Measurements from ENCODE around the gene EFS.
"Not testable (repeated sequence)": the region's sequence is repeated elsewhere in the genome, so short reads cannot be mapped to it uniquely, and the experiment has no call there.

EFS gene

DNA sequence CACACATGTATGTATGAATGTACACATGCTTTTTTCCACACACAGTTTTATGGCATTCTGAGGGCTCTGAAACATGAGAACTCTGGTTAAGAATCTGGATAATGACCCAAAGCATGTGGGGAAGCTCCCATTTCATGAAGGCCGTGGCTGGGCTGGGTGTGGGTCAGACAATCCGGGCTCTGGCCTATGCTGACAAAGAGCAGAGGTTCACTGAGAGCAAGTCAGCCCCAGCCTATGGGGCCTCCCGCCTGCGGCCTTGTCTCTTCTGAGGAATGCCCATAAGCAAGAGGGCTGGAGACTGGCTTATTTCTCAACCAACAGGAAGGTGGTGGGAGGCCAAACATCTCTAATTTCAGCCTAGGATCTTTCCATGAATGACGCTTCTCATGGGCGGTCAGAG is 34.6 kb upstream of the EFS start:
- no peak for DNase-seq (ENCODE audit: low spot score)
- in situ Hi-C loops (cut with MboI; ENCODE audit: low sequenced_read_pairs, unreplicated experiment) = no loop called here
- TF ChIP-seq, protein P1, sequence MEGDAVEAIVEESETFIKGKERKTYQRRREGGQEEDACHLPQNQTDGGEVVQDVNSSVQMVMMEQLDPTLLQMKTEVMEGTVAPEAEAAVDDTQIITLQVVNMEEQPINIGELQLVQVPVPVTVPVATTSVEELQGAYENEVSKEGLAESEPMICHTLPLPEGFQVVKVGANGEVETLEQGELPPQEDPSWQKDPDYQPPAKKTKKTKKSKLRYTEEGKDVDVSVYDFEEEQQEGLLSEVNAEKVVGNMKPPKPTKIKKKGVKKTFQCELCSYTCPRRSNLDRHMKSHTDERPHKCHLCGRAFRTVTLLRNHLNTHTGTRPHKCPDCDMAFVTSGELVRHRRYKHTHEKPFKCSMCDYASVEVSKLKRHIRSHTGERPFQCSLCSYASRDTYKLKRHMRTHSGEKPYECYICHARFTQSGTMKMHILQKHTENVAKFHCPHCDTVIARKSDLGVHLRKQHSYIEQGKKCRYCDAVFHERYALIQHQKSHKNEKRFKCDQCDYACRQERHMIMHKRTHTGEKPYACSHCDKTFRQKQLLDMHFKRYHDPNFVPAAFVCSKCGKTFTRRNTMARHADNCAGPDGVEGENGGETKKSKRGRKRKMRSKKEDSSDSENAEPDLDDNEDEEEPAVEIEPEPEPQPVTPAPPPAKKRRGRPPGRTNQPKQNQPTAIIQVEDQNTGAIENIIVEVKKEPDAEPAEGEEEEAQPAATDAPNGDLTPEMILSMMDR (IDR thresholded peaks at IDR 0.05; ENCODE audit: borderline replicate concordance, control extremely low read depth, extremely low read depth, insufficient read depth, missing control alignments) = no peak

DNA sequence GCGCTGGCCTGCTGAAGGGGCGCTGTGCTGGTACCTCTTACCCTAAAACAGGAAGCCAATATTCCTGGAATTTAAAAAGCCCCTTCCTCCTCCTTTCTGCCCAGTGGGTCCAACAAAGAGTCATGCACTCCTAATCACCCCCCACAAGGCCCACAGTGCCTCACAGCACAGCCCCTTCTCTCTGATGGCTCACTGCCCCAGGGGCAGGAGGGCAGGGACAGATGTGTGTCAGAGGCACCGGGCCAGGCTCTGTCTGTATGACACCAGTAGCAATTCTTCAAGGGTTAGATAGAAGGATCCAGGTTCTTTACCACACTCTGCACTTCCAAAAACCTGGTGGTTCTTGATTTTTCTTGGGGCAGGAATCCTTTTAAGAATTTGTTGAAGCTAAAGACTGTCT is 34.2 kb upstream of the EFS start:
- DNase-seq (ENCODE audit: low spot score) = no peak
- TF ChIP-seq, protein P1 (IDR thresholded peaks at IDR 0.05; ENCODE audit: borderline replicate concordance, control extremely low read depth, extremely low read depth, insufficient read depth, missing control alignments) = no peak
- in situ Hi-C loops (cut with MboI; ENCODE audit: low sequenced_read_pairs, unreplicated experiment) = no loop called here

- TF ChIP-seq, protein P1 (IDR thresholded peaks at IDR 0.05; ENCODE audit: borderline replicate concordance, control extremely low read depth, extremely low read depth, insufficient read depth, missing control alignments) = no peak
- DNase-seq (ENCODE audit: low spot score) = no peak
- in situ Hi-C loops (cut with MboI; ENCODE audit: low sequenced_read_pairs, unreplicated experiment) = no loop called here
Observed at GRCh38 chr14:23398348-23398747, 33.4 kb upstream of the EFS start.

- no peak for DNase-seq (ENCODE audit: low spot score)
- TF ChIP-seq, protein P1 (IDR thresholded peaks at IDR 0.05; ENCODE audit: borderline replicate concordance, control extremely low read depth, extremely low read depth, insufficient read depth, missing control alignments) = no peak
- in situ Hi-C loops (cut with MboI; ENCODE audit: low sequenced_read_pairs, unreplicated experiment) = no loop called here
Observed at GRCh38 chr14:23396781-23397407, 31.9 kb upstream of the EFS start.

- no peak for DNase-seq (ENCODE audit: low spot score)
- in situ Hi-C loops (cut with MboI; ENCODE audit: low sequenced_read_pairs, unreplicated experiment) = no loop called here
- TF ChIP-seq, protein P1 (IDR thresholded peaks at IDR 0.05; ENCODE audit: borderline replicate concordance, control extremely low read depth, extremely low read depth, insufficient read depth, missing control alignments) = no peak
Observed at GRCh38 chr14:23396126-23396525, 31.2 kb upstream of the EFS start.

GRCh38 chr14:23392613-23393012 is 27.6 kb upstream of the EFS start:
- TF ChIP-seq, protein P1 (IDR thresholded peaks at IDR 0.05; ENCODE audit: borderline replicate concordance, control extremely low read depth, extremely low read depth, insufficient read depth, missing control alignments) = no peak
- no peak for DNase-seq (ENCODE audit: low spot score)
- in situ Hi-C loops (cut with MboI; ENCODE audit: low sequenced_read_pairs, unreplicated experiment) = no loop called here

- DNase-seq (ENCODE audit: low spot score); in situ Hi-C loops (cut with MboI; ENCODE audit: low sequenced_read_pairs, unreplicated experiment): not testable (repeated sequence)
Observed at GRCh38 chr14:23389871-23390270, 24.9 kb upstream of the EFS start.
